AG09319 (cell line): Measurements from ENCODE around the gene DUS1L.

Experiments
- DNase-seq: peaks from one replicate; pipeline ENCODE4 v3.0.0-alpha.2; 2010; ENCODE audit warnings: low read depth; ENCODE audit errors: extremely low read depth
- CTCF ChIP-seq: IDR thresholded peaks from 2 replicates; pipeline ENCODE4 v1.5.1; 2011; ENCODE audit warnings: low read depth, mild to moderate bottlenecking, inconsistent platforms, low read length, moderate library complexity

DUS1L gene

GRCh38 chr17:82064433-82065192 lies 991 bp downstream of the DUS1L start:
- no peak for TF ChIP-seq CTCF
- DNase-seq, result no peak

GRCh38 chr17:82063424-82064415 lies 1.9 kb downstream of the DUS1L start:
- DNase-seq, result no peak
- TF ChIP-seq CTCF, result no peak

GRCh38 chr17:82062984-82063368 lies 2.6 kb downstream of the DUS1L start:
- no peak for TF ChIP-seq CTCF
- DNase-seq, result no peak

- no peak for TF ChIP-seq CTCF
- DNase-seq, result no peak
Observed at GRCh38 chr17:82062076-82062983, 3.3 kb downstream of the DUS1L start.

- DNase-seq, result no peak
- no peak for TF ChIP-seq CTCF
Observed at GRCh38 chr17:82061047-82061925, 4.3 kb downstream of the DUS1L start.

- no peak for DNase-seq
- TF ChIP-seq CTCF, result no peak
Observed at GRCh38 chr17:82060614-82061013, 5.0 kb downstream of the DUS1L start.
